ENCODE data around the gene CCDC57. TPM values are rescaled to one million over a fixed set of nuclear protein-coding genes. Genes with fewer than 3 reads are reported as not detected.

CCDC57 gene
- polyA plus RNA-seq, 3 donors, result 17.1 to 43.8 (median 20.1) TPM

GRCh38 chr17:82118168-82118814 is 94.4 kb downstream of the CCDC57 start:
- H3K27me3 Mint-ChIP-seq (ENCODE audit: low read depth in 3 of 3), result peaks cover 0 to 2% (median 0%) of the 10 kb centered on the region in 3 donors
- Histone ChIP-seq H3K4me1 (ENCODE audit: control insufficient read depth in 1 of 2, insufficient read depth in 2 of 2, low read length in 2 of 2) (peaks cover 4 to 7% of the 10 kb centered on the region in 2 donors), H3K79me2 (ENCODE audit: insufficient read depth, low read length) (no peaks in the 10 kb centered on the region), H3K9me3 (replicated peaks in 1 of 2; ENCODE audit: control insufficient read depth in 1 of 2, insufficient read depth in 1 of 2, low read length in 2 of 2) (no peaks in the 10 kb centered on the region), H2AFZ (ENCODE audit: insufficient read depth, low read depth, low read length, poor library complexity, severe bottlenecking) (no peak overlapping the region), H3K27ac (ENCODE audit: low read depth in 1 of 2, low read length in 2 of 2) (no peak overlapping the region), H3K27me3 (ENCODE audit: control insufficient read depth in 2 of 2, insufficient read depth in 2 of 2, low read length in 2 of 2) (no peaks in the 10 kb centered on the region), H3K36me3 (replicated peaks in 1 of 2; ENCODE audit: control insufficient read depth in 1 of 2, insufficient read depth in 2 of 2, low read length in 2 of 2) (no peaks in the 10 kb centered on the region), H3K4me3 (replicated peaks in 1 of 3; ENCODE audit: low read depth in 2 of 3, low read length in 3 of 3) (no peak overlapping the region), H4K20me1 (ENCODE audit: insufficient read depth, low read length) (no peaks in the 10 kb centered on the region), H3K4me2 (replicated peaks; ENCODE audit: extremely low read depth, low read length, poor library complexity, severe bottlenecking) (no peak overlapping the region), H3K9ac (ENCODE audit: insufficient read depth, low read length, poor library complexity, severe bottlenecking) (no peak overlapping the region)
- intact Hi-C loops (cut with micrococcal nuclease), result no loop called here
- H3K4me3 Mint-ChIP-seq, result no peak overlapping the region
- peaks cover 7% of the 10 kb centered on the region for H3K4me1 Mint-ChIP-seq
- H3K36me3 Mint-ChIP-seq, result peaks cover 6 to 20% of the 10 kb centered on the region in 2 donors
- peaks cover 0 to 4% (median 0%) of the 10 kb centered on the region in 7 donors for H3K9me3 Mint-ChIP-seq
- H3K27ac Mint-ChIP-seq, result no peak overlapping the region
- WGBS (ENCODE audit: insufficient coverage), result 95% methylated on average over 13 of the region's 18 CpGs
- no peak for DNase-seq
- TF ChIP-seq CTCF (IDR thresholded peaks at IDR 0.05), result no peak

GRCh38 chr17:82117139-82118090 is 95.2 kb downstream of the CCDC57 start:
- H3K9me3 Mint-ChIP-seq, result peaks cover 0 to 4% (median 0%) of the 10 kb centered on the region in 7 donors
- no peak overlapping the region for H3K4me3 Mint-ChIP-seq
- 86% methylated on average over 8 of the region's 22 CpGs for whole genome bisulfite sequencing (ENCODE audit: insufficient coverage)
- Histone ChIP-seq H3K27me3 (ENCODE audit: control insufficient read depth in 2 of 2, insufficient read depth in 2 of 2, low read length in 2 of 2) (no peaks in the 10 kb centered on the region), H3K4me1 (ENCODE audit: control insufficient read depth in 1 of 2, insufficient read depth in 2 of 2, low read length in 2 of 2) (peaks cover 4 to 6% of the 10 kb centered on the region in 2 donors), H3K79me2 (ENCODE audit: insufficient read depth, low read length) (no peaks in the 10 kb centered on the region), H3K9ac (ENCODE audit: insufficient read depth, low read length, poor library complexity, severe bottlenecking) (no peak overlapping the region), H3K36me3 (replicated peaks in 1 of 2; ENCODE audit: control insufficient read depth in 1 of 2, insufficient read depth in 2 of 2, low read length in 2 of 2) (no peaks in the 10 kb centered on the region), H2AFZ (ENCODE audit: insufficient read depth, low read depth, low read length, poor library complexity, severe bottlenecking) (no peak overlapping the region), H3K4me2 (replicated peaks; ENCODE audit: extremely low read depth, low read length, poor library complexity, severe bottlenecking) (no peak overlapping the region), H3K4me3 (replicated peaks in 1 of 3; ENCODE audit: low read depth in 2 of 3, low read length in 3 of 3) (no peak overlapping the region), H4K20me1 (ENCODE audit: insufficient read depth, low read length) (no peaks in the 10 kb centered on the region), H3K9me3 (replicated peaks in 1 of 2; ENCODE audit: control insufficient read depth in 1 of 2, insufficient read depth in 1 of 2, low read length in 2 of 2) (no peaks in the 10 kb centered on the region), H3K27ac (ENCODE audit: low read depth in 1 of 2, low read length in 2 of 2) (no peak overlapping the region)
- H3K27ac Mint-ChIP-seq, result no peak overlapping the region
- peaks cover 2 to 14% of the 10 kb centered on the region in 2 donors for H3K36me3 Mint-ChIP-seq
- peaks cover 0 to 2% (median 0%) of the 10 kb centered on the region in 3 donors for H3K27me3 Mint-ChIP-seq (ENCODE audit: low read depth in 3 of 3)
- no peak for DNase-seq
- intact Hi-C loops (cut with micrococcal nuclease), result no loop called here
- peaks cover 7% of the 10 kb centered on the region for H3K4me1 Mint-ChIP-seq
- TF ChIP-seq CTCF (IDR thresholded peaks at IDR 0.05), result no peak

Data from CD14-positive monocyte (primary cell).